ENCODE data around the gene KRT83. TPM values are rescaled to one million over a fixed set of nuclear protein-coding genes. Genes with fewer than 3 reads are reported as not detected.

KRT83 gene
- total and polyA plus RNA-seq, 2 of the 13 experiments (the other 11 are each of a cell fraction or from before 2014, with no cell fraction given), result not detected

DNA sequence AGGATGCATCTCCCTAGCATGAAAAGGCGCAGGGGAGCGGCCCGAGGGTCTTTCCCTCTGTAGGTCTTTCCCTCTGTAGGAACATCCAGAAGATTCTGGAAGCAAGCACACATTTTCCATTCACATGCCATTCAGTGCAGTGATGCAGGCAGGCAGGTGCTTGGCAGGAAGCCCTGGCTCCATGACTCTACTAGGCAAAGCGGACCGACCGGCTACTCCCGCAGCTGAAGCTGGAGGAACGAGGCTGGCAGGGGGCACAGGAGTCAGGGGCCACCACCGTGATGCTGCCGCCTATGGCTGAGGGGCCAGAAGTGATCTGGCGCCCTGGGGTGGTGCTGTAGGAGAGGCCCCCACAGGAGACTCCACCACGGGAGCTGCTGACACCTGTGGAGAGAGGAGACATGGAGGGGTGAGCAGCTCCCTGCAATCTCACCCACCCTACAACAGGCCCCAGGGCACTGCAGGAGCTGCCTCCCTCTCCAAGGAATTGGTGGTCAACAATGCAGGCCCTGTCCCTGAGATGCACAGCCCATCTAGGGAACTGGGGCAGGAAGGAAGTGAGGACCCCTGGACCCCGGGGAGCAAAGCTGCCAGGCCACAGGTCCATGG lies 39.6 kb upstream of the KRT83 start:
- Histone ChIP-seq H4K20me1 (ENCODE audit: insufficient read depth, low read length) (no peaks in the 10 kb centered on the region), H3K4me2 (ENCODE audit: low read depth, low read length) (no peak overlapping the region), H3K4me1 (ENCODE audit: insufficient read depth, low read length) (peaks cover 5% of the 10 kb centered on the region; the same call in 1 of the 2 replicates), H2AFZ (ENCODE audit: low read length) (no peak overlapping the region), H3K79me2 (ENCODE audit: insufficient read depth, low read length) (no peaks in the 10 kb centered on the region), H3K4me3 (replicated peaks in 1 of 3; ENCODE audit: insufficient read depth in 1 of 3, low read depth in 2 of 3, low read length in 3 of 3) (no peak overlapping the region), H3K27ac (ENCODE audit: extremely low read length, insufficient read depth, low read length) (no peak overlapping the region), H3K9ac (ENCODE audit: insufficient read depth, low read depth, low read length) (no peak overlapping the region), H3K27me3 (ENCODE audit: control insufficient read depth in 1 of 2, insufficient read depth in 2 of 2, low read length in 2 of 2) (peaks cover 2 to 18% of the 10 kb centered on the region in 2 experiments; a peak in 4 of 5 replicates), H3K9me3 (ENCODE audit: low read length) (no peaks in the 10 kb centered on the region), H3K36me3 (replicated peaks in 1 of 2; ENCODE audit: control insufficient read depth in 1 of 2, insufficient read depth in 2 of 2, low read length in 2 of 2) (no peaks in the 10 kb centered on the region)
- DNase-seq (ENCODE audit: low spot score) (no peak), FAIRE-seq (no peak), ATAC-seq (no peak)
- WGBS (ENCODE audit: low lambda C conversion rate), result 7% methylated on average over 3 of the region's 13 CpGs
- ChIA-PET CTCF (ENCODE audit: low intra/inter-chr PET ratio, low total read pairs) (no interaction called here), POLR2A (no interaction called here)
- TF ChIP-seq PHF5A (CRISPR knock-in tag; IDR thresholded peaks at IDR 0.05; ENCODE audit: low read depth, unreplicated experiment) (no peak), ZNF12 (CRISPR knock-in tag; IDR thresholded peaks at IDR 0.05) (no peak), ZNF260 (CRISPR knock-in tag; IDR thresholded peaks at IDR 0.05; ENCODE audit: borderline replicate concordance, low read depth) (no peak), RCOR2 (CRISPR knock-in tag; IDR thresholded peaks at IDR 0.05) (no peak), ZEB1 (IDR thresholded peaks at IDR 0.05; ENCODE audit: insufficient replicate concordance, low read depth) (no peak), ZNF337 (CRISPR knock-in tag; IDR thresholded peaks at IDR 0.05; ENCODE audit: borderline replicate concordance, low read depth) (no peak), JUN (CRISPR knock-in tag; IDR thresholded peaks at IDR 0.05) (no peak), DMAP1 (CRISPR knock-in tag; IDR thresholded peaks at IDR 0.05) (no peak), TARDBP (CRISPR knock-in tag; IDR thresholded peaks at IDR 0.05) (no peak), NAIF1 (CRISPR knock-in tag; IDR thresholded peaks at IDR 0.05; ENCODE audit: borderline replicate concordance) (no peak), SAP130 (CRISPR knock-in tag; IDR thresholded peaks at IDR 0.05; ENCODE audit: low read depth) (no peak)
- TF ChIP-seq, protein P1, sequence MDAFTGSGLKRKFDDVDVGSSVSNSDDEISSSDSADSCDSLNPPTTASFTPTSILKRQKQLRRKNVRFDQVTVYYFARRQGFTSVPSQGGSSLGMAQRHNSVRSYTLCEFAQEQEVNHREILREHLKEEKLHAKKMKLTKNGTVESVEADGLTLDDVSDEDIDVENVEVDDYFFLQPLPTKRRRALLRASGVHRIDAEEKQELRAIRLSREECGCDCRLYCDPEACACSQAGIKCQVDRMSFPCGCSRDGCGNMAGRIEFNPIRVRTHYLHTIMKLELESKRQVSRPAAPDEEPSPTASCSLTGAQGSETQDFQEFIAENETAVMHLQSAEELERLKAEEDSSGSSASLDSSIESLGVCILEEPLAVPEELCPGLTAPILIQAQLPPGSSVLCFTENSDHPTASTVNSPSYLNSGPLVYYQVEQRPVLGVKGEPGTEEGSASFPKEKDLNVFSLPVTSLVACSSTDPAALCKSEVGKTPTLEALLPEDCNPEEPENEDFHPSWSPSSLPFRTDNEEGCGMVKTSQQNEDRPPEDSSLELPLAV (CRISPR knock-in tag; conservative IDR thresholded peaks at IDR 0.05; ENCODE audit: low read depth), result no peak
- TF ChIP-seq, protein P2, sequence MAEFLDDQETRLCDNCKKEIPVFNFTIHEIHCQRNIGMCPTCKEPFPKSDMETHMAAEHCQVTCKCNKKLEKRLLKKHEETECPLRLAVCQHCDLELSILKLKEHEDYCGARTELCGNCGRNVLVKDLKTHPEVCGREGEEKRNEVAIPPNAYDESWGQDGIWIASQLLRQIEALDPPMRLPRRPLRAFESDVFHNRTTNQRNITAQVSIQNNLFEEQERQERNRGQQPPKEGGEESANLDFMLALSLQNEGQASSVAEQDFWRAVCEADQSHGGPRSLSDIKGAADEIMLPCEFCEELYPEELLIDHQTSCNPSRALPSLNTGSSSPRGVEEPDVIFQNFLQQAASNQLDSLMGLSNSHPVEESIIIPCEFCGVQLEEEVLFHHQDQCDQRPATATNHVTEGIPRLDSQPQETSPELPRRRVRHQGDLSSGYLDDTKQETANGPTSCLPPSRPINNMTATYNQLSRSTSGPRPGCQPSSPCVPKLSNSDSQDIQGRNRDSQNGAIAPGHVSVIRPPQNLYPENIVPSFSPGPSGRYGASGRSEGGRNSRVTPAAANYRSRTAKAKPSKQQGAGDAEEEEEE (CRISPR knock-in tag; IDR thresholded peaks at IDR 0.05; ENCODE audit: borderline replicate concordance), result no peak
- TF ChIP-seq, protein P3, sequence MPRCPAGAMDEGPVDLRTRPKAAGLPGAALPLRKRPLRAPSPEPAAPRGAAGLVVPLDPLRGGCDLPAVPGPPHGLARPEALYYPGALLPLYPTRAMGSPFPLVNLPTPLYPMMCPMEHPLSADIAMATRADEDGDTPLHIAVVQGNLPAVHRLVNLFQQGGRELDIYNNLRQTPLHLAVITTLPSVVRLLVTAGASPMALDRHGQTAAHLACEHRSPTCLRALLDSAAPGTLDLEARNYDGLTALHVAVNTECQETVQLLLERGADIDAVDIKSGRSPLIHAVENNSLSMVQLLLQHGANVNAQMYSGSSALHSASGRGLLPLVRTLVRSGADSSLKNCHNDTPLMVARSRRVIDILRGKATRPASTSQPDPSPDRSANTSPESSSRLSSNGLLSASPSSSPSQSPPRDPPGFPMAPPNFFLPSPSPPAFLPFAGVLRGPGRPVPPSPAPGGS (CRISPR knock-in tag; IDR thresholded peaks at IDR 0.05), result no peak
- TF ChIP-seq, protein P4, sequence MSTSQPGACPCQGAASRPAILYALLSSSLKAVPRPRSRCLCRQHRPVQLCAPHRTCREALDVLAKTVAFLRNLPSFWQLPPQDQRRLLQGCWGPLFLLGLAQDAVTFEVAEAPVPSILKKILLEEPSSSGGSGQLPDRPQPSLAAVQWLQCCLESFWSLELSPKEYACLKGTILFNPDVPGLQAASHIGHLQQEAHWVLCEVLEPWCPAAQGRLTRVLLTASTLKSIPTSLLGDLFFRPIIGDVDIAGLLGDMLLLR (CRISPR knock-in tag; IDR thresholded peaks at IDR 0.05), result no peak
- intact Hi-C loops (cut with micrococcal nuclease; ENCODE audit: unreplicated experiment) (no loop called here), in situ Hi-C loops (cut with HindIII; ENCODE audit: extremely low pct_ligation_motif_present, low pct_unique_long_range_greater_than_20kb) (no loop called here)
- no TSS peak for BruUV-seq (replicated peaks)

All from HepG2 (cell line).